ENCODE measurements around the gene TBC1D10A.

Gene TBC1D10A

GRCh38 chr22:30248484-30248883 is 78.3 kb downstream of the TBC1D10A start:
- TF ChIP-seq POLR2AphosphoS5 (IDR thresholded peaks at IDR 0.05; ENCODE audit: low read depth) = no peak
- TF ChIP-seq, protein P1, sequence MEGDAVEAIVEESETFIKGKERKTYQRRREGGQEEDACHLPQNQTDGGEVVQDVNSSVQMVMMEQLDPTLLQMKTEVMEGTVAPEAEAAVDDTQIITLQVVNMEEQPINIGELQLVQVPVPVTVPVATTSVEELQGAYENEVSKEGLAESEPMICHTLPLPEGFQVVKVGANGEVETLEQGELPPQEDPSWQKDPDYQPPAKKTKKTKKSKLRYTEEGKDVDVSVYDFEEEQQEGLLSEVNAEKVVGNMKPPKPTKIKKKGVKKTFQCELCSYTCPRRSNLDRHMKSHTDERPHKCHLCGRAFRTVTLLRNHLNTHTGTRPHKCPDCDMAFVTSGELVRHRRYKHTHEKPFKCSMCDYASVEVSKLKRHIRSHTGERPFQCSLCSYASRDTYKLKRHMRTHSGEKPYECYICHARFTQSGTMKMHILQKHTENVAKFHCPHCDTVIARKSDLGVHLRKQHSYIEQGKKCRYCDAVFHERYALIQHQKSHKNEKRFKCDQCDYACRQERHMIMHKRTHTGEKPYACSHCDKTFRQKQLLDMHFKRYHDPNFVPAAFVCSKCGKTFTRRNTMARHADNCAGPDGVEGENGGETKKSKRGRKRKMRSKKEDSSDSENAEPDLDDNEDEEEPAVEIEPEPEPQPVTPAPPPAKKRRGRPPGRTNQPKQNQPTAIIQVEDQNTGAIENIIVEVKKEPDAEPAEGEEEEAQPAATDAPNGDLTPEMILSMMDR (IDR thresholded peaks at IDR 0.05; ENCODE audit: insufficient read depth, low read length) = no peak
- TF ChIP-seq, protein P2, sequence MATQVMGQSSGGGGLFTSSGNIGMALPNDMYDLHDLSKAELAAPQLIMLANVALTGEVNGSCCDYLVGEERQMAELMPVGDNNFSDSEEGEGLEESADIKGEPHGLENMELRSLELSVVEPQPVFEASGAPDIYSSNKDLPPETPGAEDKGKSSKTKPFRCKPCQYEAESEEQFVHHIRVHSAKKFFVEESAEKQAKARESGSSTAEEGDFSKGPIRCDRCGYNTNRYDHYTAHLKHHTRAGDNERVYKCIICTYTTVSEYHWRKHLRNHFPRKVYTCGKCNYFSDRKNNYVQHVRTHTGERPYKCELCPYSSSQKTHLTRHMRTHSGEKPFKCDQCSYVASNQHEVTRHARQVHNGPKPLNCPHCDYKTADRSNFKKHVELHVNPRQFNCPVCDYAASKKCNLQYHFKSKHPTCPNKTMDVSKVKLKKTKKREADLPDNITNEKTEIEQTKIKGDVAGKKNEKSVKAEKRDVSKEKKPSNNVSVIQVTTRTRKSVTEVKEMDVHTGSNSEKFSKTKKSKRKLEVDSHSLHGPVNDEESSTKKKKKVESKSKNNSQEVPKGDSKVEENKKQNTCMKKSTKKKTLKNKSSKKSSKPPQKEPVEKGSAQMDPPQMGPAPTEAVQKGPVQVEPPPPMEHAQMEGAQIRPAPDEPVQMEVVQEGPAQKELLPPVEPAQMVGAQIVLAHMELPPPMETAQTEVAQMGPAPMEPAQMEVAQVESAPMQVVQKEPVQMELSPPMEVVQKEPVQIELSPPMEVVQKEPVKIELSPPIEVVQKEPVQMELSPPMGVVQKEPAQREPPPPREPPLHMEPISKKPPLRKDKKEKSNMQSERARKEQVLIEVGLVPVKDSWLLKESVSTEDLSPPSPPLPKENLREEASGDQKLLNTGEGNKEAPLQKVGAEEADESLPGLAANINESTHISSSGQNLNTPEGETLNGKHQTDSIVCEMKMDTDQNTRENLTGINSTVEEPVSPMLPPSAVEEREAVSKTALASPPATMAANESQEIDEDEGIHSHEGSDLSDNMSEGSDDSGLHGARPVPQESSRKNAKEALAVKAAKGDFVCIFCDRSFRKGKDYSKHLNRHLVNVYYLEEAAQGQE (IDR thresholded peaks at IDR 0.05; ENCODE audit: insufficient replicate concordance, low read depth) = no peak
- Histone ChIP-seq H3K4me3 (replicated peaks; ENCODE audit: insufficient read depth, low read length) (no peak overlapping the region), H3K27ac (replicated peaks) (no peak overlapping the region), H3K27me3 (ENCODE audit: insufficient read depth, poor library complexity, severe bottlenecking) (peaks cover 29% of the 10 kb centered on the region)
- DNase-seq (ENCODE audit: low read depth in 1 of 2, low spot score in 1 of 2) = no peak

DNA sequence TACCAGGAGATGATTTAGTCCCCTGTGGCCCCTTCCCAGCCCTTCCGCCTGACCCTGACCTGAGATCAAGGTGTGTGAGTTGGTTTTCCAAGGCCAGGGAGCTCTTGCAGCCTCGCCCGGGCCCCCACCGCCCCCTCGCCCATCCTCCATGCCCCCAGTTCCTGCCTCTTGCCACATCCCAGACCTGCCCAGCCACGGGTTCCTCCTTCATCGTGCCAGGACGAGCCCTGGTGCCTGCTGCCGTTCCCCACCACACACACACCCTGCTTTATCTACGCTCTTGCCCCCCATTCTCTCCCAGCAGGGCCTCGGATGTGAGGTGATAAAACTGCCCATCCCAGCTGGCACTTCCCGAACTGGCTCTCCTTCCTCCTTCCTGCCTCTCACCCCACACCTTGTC is 78.8 kb downstream of the TBC1D10A start:
- Histone ChIP-seq H3K27me3 (ENCODE audit: insufficient read depth, poor library complexity, severe bottlenecking) (peaks cover 29% of the 10 kb centered on the region), H3K27ac (replicated peaks) (no peak overlapping the region), H3K4me3 (replicated peaks; ENCODE audit: insufficient read depth, low read length) (no peak overlapping the region)
- DNase-seq (ENCODE audit: low read depth in 1 of 2, low spot score in 1 of 2) = no peak
- TF ChIP-seq, protein P1 (IDR thresholded peaks at IDR 0.05; ENCODE audit: insufficient read depth, low read length) = no peak
- TF ChIP-seq SPI1 (IDR thresholded peaks at IDR 0.05; ENCODE audit: borderline replicate concordance, low read depth) (no peak), POLR2AphosphoS5 (IDR thresholded peaks at IDR 0.05; ENCODE audit: low read depth) (no peak), GABPA (IDR thresholded peaks at IDR 0.05; ENCODE audit: low read depth) (no peak)
- TF ChIP-seq, protein P2 (IDR thresholded peaks at IDR 0.05; ENCODE audit: insufficient replicate concordance, low read depth) = no peak

- TF ChIP-seq, protein P1 (IDR thresholded peaks at IDR 0.05; ENCODE audit: insufficient read depth, low read length) = no peak
- TF ChIP-seq GABPA (IDR thresholded peaks at IDR 0.05; ENCODE audit: low read depth) (no peak), POLR2AphosphoS5 (IDR thresholded peaks at IDR 0.05; ENCODE audit: low read depth) (no peak), SPI1 (IDR thresholded peaks at IDR 0.05; ENCODE audit: borderline replicate concordance, low read depth) (no peak)
- TF ChIP-seq, protein P2 (IDR thresholded peaks at IDR 0.05; ENCODE audit: insufficient replicate concordance, low read depth) = no peak
Measured at GRCh38 chr22:30247561-30247960, 79.2 kb downstream of the TBC1D10A start.

More at GRCh38 chr22:30247561-30247960, 79.2 kb downstream of the TBC1D10A start:
- no peak overlapping the region for H3K27ac ChIP-seq (replicated peaks)
- H3K4me3 ChIP-seq (replicated peaks; ENCODE audit: insufficient read depth, low read length) = no peak overlapping the region
- DNase-seq (ENCODE audit: low read depth in 1 of 2, low spot score in 1 of 2) = no peak
- H3K27me3 ChIP-seq (ENCODE audit: insufficient read depth, poor library complexity, severe bottlenecking) = peaks cover 29% of the 10 kb centered on the region
